Suppressor macrophage treated with lipopolysaccharide for 4 hours (primary cell): ENCODE data around the gene CROCC2.
A peak's percentile ranks its signal among the peaks of the same experiment; 100 is the strongest.
"Not testable (repeated sequence)": the region's sequence is repeated elsewhere in the genome, so short reads cannot be mapped to it uniquely, and the experiment has no call there.

Experiments used
- DNase-seq: peaks from one replicate; pipeline ENCODE4 v3.0.0-alpha.2; 2020

The CROCC2 gene

DNA sequence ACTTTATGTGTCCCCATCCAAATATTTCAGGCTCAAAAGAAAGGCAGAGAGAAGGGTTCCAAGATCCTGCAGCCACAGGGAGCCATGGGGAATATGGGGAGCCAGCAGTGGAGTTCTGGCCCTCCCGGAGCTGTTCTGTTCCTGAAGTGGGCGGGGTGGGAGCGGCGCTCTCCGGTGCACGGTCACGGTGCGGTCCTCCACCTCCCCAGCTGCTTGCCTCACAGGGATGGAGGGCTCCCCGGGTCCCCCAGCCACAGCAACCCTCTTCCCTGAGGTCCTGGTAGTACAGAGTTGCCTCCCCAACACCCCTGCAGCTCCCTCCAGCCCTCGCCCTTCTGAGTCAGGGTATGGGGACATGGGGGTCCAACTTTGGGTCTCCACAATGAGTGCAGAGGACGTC is 66.1 kb downstream of the CROCC2 start:
- no peak for DNase-seq

DNA sequence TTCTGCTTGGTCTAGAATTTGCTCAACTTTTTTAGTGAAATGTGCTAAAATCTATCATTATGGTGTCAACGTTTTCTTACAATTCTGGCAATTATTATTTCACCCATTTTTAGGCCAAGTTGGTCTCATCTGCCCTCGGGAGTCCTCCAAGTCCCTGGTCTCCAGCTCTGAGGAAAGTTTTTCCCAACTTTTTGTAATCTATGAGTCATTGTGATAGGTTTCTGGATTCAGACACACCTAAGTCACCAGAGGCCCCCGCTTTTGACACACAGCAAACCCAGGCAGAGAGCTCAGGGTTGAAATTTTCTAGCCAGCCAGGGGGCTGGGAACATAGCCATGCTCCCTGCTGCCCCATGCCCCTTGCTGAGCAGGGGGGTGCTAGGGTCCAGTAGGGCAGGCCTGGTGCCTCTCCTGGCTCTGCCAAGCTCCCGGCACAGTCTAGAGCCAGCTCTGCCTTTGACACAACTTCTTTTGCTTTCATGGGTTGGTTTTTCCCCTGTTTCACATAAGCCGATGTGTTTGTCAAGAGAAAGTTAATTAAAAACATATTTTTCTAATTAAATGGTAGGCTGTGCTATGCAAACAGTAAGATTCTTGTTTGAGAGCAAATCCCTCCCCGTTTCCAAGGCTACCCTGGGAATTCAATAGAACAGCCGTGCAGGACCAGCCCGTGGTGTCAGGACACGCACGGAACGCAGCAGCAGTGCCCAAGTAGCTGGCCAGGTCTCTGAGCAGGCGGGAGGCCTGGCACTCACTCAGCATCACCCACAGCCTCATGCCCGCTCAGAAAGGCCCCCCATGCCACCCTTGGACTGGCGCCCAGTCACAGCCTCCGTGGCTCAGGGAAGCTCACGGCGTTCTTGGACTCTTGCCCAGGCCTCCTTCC is 66.7 kb downstream of the CROCC2 start:
- no peak for DNase-seq

DNA sequence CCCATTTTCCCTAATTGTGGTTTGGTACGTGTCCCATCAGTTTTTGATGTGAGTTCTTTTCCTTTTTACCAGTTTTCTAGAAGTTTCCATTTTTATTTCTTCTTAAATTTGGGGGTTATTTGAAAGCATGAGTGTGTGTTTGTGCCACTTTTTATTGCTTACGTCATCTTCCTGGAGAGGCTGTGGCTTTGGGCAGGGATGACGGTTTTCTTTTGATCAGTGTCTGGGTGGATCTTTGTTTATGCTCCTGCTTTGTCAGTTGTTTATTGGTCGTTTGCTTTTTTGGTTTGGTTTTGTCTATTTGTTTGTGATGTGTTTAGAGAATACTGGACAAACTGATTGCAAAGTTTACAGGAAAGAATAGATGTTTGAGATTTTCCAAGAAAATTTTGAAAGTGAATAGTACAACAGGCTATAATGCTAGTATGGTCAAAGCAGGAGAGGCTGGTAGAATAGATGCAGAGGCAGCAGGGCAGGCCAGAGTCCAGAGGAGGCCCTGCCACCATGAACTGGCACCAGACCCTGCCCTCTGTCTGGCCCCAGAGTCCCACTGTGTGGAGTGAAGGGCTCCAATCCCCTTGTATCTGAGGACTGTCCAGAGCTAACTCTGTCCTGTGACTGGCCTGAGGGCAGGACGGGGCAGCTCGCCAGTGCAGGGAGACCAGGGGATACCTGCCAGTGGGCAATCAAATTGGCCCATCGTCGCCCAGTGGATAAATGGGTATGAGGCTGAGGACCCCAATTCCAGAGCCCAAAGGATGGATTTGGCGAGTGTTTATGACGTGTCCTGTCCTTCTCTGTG is 68.8 kb downstream of the CROCC2 start:
- DNase-seq: no peak

DNA sequence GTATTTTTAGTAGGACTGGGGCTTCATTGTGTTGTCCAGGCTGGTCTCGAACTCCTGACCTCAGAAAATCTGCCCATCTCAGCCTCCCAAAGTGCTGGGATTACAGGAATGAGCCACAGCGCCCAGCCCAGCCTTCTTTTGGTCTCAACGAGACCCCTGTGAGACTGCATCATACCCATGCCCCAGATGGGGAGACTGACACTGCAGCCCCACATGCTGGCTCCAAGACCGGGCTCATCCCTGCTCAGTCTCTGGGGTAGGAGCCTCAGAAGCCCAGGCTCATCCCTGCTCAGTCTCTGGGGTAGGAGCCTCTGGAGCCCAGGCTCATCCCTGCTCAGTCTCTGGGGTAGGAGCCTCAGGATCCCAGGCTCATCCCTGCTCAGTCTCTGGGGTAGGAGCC is 69.8 kb downstream of the CROCC2 start:
- DNase-seq: not testable (repeated sequence)

DNA sequence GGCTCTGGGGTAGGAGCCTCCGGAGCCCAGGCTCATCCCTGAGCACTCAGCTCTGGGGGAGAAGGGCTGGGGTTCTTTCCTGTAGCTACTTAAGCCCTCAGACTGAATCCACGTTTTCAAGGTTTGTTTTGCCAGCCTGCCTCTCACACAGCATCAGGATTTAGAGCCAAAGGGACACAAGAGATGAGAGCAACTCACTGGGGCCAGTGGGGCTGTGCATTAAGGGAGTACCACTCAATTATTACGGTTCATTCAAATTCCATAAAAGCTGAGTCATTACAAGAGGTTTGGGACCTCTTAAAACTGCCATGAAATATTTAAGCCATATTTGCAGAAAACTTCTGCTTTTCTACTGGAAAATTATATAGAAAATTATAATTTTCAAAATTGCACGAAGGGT is 75.1 kb downstream of the CROCC2 start:
- no peak for DNase-seq

- DNase-seq: no peak
Measured at GRCh38 chr2:240981871-240982800, 76.0 kb downstream of the CROCC2 start.

DNA sequence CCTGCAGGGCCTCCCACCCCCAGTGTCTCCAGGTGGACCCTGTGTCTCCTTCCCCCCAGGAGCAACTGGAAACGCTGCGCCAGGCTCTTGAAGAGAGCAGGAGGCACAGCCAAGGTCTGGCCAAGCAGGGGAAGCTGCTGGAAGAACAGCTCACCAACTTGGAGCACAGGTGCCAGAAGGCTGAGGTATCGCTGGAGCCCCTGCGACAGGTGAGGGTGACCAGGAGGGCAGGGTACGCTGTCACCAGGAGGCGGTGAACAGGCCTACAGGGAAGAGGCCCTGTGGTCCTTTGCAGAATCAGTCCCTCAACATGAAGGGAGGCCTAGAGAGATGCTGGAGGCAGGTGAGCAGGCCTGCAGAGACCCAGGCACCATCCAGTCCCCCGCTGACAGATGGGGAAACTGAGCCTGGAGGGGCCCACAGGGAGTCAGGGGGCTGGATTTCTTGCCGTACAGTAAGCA is 76.7 kb downstream of the CROCC2 start:
- no peak for DNase-seq

- DNase-seq: peak; percentile 29
Measured at GRCh38 chr2:240983361-240983995, 77.3 kb downstream of the CROCC2 start.

DNA sequence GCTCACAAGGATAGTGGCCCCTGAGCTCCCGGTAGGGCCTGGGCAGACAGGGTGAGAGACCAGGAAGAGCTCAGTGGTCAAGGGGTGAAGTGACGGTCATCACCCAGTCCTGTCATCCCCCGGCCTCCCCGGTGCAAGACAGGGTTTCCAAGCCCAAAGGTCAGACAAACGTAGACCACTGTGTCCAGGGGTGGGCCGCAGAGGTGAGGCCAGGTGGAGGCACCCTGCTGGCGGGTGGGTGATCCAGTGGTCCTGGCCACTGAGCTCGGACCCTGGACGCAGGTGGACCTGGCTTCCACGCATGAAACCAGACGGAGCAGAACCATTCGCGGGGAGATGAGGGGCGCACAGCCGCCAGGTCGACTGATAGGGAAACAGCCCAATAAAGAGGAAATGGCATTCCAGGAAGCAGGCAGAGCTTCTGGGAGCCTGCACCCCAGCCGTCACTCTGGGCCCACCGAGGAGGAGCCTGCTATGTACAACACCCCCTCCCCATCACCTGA is 77.9 kb downstream of the CROCC2 start:
- DNase-seq: no peak

- DNase-seq: no peak
Measured at GRCh38 chr2:240985881-240986786, 80.0 kb downstream of the CROCC2 start.

DNA sequence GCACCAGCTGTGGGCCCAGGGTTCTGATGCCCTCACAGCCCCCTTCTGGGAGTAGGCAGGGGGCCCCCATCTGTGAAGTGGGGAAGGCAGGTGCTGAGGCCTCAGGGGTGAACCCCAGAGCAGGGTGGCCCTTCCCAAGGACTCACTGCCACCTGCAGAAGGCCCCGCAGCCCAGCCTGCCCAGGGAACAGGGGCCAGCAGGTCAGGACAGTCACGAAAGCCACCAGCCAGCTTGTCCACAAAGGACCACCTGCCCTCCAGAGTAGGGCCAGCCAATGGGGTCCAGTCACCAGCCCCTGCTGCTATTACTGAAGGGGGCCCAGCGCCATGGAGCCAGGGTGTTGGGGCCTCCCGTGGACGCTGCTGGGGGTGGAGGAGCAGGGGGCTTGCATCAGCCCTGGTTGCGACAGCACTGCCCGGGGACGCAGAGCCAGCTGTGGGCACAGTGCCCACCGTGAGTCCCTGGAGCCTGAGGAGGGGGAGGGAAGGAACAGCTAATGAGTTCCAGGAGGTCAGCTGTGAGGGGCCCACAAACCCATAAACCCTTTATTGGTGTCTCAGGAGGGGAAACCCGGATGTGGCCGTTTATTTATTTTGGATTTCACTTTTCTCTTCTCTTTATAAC is 80.8 kb downstream of the CROCC2 start:
- no peak for DNase-seq

DNA sequence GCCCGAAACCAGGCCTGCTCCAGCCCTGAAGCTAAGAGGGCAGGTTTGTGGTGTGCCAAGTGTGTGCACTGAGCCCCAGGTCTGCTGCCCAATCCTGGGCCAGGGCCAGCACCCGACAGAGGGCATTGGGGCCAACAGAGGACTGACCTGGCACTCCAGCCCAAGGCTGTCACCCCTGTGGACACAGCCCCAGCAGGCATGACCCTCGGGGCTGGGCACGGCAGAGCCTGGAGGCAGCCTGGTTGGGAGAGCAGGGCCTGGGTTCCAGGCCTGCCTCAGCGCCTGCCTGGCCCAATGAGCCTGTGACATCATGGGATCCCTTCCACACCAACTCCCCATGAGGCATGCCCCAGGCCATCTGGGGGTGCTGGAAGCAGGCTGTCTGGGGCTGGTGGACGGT is 81.5 kb downstream of the CROCC2 start:
- no peak for DNase-seq

DNA sequence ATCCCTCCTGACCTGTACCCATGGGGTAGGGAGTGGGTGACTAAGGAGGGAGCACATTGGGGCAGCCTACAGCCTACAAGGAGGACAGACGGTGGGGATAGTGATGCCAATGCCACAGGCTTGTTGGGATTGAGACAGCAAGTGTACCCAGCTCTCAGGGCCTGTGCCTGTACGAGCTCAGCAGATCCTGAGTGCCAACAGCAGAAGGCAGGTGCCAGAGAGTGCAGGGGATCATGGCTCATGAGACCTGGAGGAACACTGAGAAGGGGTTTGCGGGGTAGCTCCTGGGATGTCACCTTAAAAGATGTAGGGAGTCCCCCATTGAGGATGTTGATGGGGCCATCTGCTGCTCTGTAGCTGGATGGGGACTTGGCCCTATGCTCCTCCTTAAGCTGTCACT is 82.0 kb downstream of the CROCC2 start:
- DNase-seq: no peak

DNA sequence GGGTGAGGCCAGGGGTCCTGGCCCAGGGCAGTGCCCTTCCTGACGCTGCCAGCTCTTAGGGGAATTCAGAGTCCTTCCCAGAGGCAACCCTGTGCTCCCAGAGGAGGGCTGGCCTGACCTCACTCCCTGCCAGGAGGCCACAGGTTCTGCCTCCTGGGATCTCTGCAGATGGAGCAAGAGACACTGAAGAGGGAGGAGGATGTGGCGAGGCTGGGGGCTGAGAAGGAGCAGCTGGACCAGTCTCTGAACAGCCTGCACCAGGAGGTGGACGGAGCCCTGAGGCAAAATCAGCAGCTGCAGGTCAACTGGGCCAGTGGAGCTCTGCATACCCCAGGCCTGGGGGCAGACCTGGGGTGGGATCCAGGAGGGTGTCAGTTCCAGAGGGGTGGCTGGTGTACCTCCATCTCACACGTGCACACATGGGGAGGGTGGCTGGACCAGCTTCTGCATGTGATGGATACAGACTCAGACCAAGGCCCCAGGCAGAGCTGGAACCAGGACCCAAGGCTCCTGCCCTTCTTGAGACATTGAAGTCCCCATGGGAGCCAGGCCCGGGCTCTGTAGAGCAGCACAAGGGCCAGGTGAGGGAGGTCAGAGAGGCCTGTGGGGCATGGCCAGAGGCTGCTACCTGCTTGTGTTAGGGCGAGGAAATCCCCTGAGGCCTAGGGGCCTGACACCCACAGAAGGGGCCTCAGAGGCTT is 82.6 kb downstream of the CROCC2 start:
- no peak for DNase-seq

DNA sequence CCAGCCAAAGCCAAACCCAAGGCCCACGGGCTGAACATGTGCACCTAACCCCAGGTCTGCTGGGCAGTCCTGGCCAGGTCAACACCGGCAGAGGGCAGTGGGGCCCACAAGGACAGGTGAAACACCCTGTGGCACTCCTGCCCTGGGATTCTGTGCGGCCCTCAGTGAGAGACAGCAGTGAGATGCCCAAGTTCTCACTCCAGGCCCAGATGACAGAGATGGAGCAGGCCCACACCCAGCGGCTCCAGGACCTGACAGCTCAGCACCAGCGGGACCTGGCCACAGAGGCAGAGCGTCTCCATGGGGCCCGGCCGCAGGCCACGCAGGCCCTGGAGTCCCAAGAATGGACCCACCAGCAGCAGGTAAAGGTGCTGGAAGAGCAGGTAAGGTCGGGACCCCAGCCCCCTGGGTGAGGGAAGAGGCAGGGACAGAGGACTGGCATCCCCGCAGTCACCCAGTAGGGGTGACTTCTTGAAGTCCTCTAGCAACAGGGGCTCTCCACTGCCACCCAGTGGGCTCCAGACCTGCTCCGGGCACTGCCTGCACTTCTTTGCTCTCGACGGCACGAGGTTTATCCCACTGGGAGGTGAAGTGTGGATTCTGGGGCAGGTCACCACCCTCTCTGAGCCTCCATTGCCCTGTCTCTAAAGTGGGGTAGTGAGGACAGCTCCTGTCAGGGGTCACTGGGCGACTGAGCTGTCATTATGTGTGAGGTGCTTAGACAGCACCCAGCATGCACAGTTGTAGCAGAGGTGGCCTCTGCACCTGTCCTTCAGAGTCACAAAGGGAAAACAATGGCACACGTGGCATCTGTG is 83.5 kb downstream of the CROCC2 start:
- no peak for DNase-seq

DNA sequence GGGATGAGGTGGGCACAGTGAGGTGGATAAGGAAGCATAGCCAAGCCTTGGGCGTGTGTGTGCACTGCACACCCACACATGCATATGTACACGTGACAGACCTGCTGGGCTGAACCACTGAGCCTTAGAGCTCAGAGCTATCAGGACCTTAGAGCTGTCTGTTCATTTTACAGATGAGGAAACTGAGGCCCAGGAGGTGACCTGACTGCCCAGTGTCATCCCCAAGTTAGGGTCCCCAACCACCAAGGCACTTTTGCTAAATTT is 84.1 kb downstream of the CROCC2 start:
- no peak for DNase-seq

DNA sequence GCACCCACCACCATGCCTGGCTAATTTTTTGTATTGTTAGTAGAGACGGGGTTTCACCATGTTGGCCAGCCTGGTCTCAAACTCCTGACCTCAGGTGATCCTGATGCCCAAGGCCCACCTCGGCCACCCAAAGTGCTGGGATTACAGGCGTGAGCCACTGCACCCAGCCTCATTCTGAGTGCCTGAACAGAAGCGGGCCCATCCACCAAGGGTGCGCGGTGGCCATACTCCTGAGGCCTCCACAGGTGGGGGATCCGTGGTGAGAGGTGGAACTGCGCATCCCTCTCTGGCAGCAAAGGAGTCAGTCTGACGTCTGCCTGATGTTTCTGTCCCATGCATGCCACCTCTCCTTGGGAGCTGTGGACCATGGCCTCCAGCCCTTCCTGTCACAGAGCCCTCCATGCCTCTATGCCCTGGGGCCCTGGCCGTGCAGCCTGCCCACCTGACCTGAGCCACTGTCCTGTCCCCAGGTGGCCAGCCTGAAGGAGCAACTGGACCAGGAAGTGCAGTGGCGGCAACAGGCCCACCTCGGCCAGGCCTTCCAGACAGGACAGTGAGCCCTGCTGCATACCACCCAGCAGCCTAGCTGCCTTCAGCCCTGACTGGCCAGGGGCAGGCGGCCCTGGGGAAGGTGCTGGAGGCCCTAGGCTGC is 84.7 kb downstream of the CROCC2 start:
- DNase-seq: no peak

GRCh38 chr2:240991378-240992263 is 85.5 kb downstream of the CROCC2 start:
- peak; percentile 40 for DNase-seq
